Uterus (tissue), 2 donors: ENCODE results near the gene AKAP12.

Source experiments
- CTCF ChIP-seq, 4 experiments: fragments of 200-600 bp in 2 of 4; fragments of 450-650 bp in 2 of 4; sonication (generic) in 2 of 4; IDR thresholded peaks; one replicate each; pipeline ENCODE4 v1.5.1; 2016 to 2019; ENCODE audit warnings: antibody characterized with exemption in 4 of 4, mild to moderate bottlenecking in 2 of 4, moderate library complexity in 1 of 4
- POLR2A ChIP-seq, 2 donors: fragments of 450-650 bp; IDR thresholded peaks; one replicate each; pipeline ENCODE4 v1.6.1; 2016; ENCODE audit warnings: antibody characterized with exemption in 2 of 2, mild to moderate bottlenecking in 1 of 2, moderate library complexity in 1 of 2

GRCh38 chr6:151390851-151391470 lies 151.2 kb downstream of the AKAP12 start:
- TF ChIP-seq CTCF (IDR thresholded peaks at IDR 0.05) (peak in 2 of 4 experiments; percentile 4 to 7), POLR2A (IDR thresholded peaks at IDR 0.05) (no peak)
